Hepatocyte (in vitro differentiated cells): Measurements from ENCODE around the gene GJD2. TPM values are rescaled to one million over a fixed set of nuclear protein-coding genes. Genes with fewer than 3 reads are reported as not detected.

ENCODE experiments used
- DNase-seq: peaks from one replicate; pipeline ENCODE4 v3.0.0-alpha.2; 2016; ENCODE audit warnings: low spot score
- H2AFZ ChIP-seq: fragments of 200-600 bp; sonication (generic); 2 replicates; pipeline ENCODE4 v1.6.0; 2016; ENCODE audit warnings: antibody characterized with exemption, mild to moderate bottlenecking
- H3K27ac ChIP-seq: fragments of 200-600 bp; sonication (generic); 2 replicates; pipeline ENCODE4 v1.5.1; 2016; ENCODE audit warnings: mild to moderate bottlenecking
- H3K27me3 ChIP-seq: fragments of 200-600 bp; sonication (generic); 2 replicates; pipeline ENCODE4 v1.6.1; 2016
- H3K36me3 ChIP-seq: fragments of 200-600 bp; sonication (generic); replicated peaks from 2 replicates; pipeline ENCODE4 v1.5.1; 2016; ENCODE audit warnings: low read depth; ENCODE audit not compliant: insufficient read depth
- H3K4me1 ChIP-seq: fragments of 200-600 bp; sonication (generic); 2 replicates; pipeline ENCODE4 v1.5.1; 2016; ENCODE audit warnings: mild to moderate bottlenecking, moderate library complexity; ENCODE audit not compliant: insufficient read depth
- H3K4me2 ChIP-seq: fragments of 200-600 bp; sonication (generic); 2 replicates; pipeline ENCODE4 v1.6.0; 2016
- H3K4me3 ChIP-seq: fragments of 200-600 bp; sonication (generic); 2 replicates; pipeline ENCODE4 v1.5.1; 2016; ENCODE audit warnings: mild to moderate bottlenecking
- H3K79me2 ChIP-seq: fragments of 200-600 bp; sonication (generic); 2 replicates; pipeline ENCODE4 v1.6.0; 2017; ENCODE audit warnings: mild to moderate bottlenecking
- H3K9me2 ChIP-seq: fragments of 200-600 bp; sonication (generic); replicated peaks from 2 replicates; pipeline ENCODE4 v1.6.0; 2017; ENCODE audit warnings: mild to moderate bottlenecking; ENCODE audit not compliant: insufficient read depth
- H3K9me3 ChIP-seq: fragments of 200-600 bp; sonication (generic); 2 replicates; pipeline ENCODE4 v1.5.1; 2016; ENCODE audit warnings: low read depth, mild to moderate bottlenecking
- H4K20me1 ChIP-seq: fragments of 200-600 bp; sonication (generic); 2 replicates; pipeline ENCODE4 v1.6.0; 2016; ENCODE audit warnings: mild to moderate bottlenecking; ENCODE audit not compliant: insufficient read depth, poor library complexity, severe bottlenecking
- CTCF ChIP-seq: fragments of 200-600 bp; sonication (generic); IDR thresholded peaks from 2 replicates; pipeline ENCODE4 v1.5.1; 2016; ENCODE audit warnings: antibody characterized with exemption, mild to moderate bottlenecking; ENCODE audit not compliant: poor library complexity
- EZH2 ChIP-seq: fragments of 200-600 bp; sonication (generic); IDR thresholded peaks from 2 replicates; pipeline ENCODE4 v1.6.1; 2016; ENCODE audit warnings: antibody characterized with exemption, mild to moderate bottlenecking, borderline replicate concordance
- EZH2phosphoT487 ChIP-seq: fragments of 200-600 bp; sonication (generic); IDR thresholded peaks from one replicate; pipeline ENCODE4 v1.6.1; 2018; ENCODE audit warnings: antibody characterized with exemption, mild to moderate bottlenecking, low read depth, moderate library complexity; ENCODE audit not compliant: unreplicated experiment, severe bottlenecking
- WGBS: methylation state at CpG from one replicate; pipeline ENCODE4 v1.1.6; 2016; ENCODE audit warnings: low lambda C conversion rate; ENCODE audit errors: missing lambda C conversion rate; 5-methylcytosine and 5-hydroxymethylcytosine counted together
- polyA plus RNA-seq: library from polyadenylated mRNA; unstranded; fragments of >200 nt; fragmentation: Nextera tagmentation; extraction: Ambion mirVana; gene quantifications from 2 replicates; pipeline ENCODE4 v1.2.1, GENCODE V29; 2016
- total RNA-seq: library from RNA; depleted of rRNA; stranded (reverse); fragments of >200 nt; gene quantifications from 2 replicates; pipeline ENCODE4 v1.2.3, GENCODE V29; 2014

GJD2 gene
- total and polyA plus RNA-seq, 2 experiments from 2014 or later, result 0.07 TPM; not detected in 1

GRCh38 chr15:34755419-34755773, 598 bp upstream of the GJD2 start:
- peak overlapping the region; percentile 95 for H3K4me2 ChIP-seq
- H3K27me3 ChIP-seq, result peaks cover 66% of the 10 kb centered on the region
- no peaks in the 10 kb centered on the region for H4K20me1 ChIP-seq
- no peaks in the 10 kb centered on the region for H3K9me2 ChIP-seq
- TF ChIP-seq EZH2phosphoT487 (no peak), CTCF (no peak)
- no peak overlapping the region for H3K27ac ChIP-seq
- DNase-seq, result no peak
- H3K9me3 ChIP-seq, result no peaks in the 10 kb centered on the region
- peaks cover 5% of the 10 kb centered on the region for H3K4me1 ChIP-seq
- no peak overlapping the region for H2AFZ ChIP-seq
- no peaks in the 10 kb centered on the region for H3K36me3 ChIP-seq
- H3K79me2 ChIP-seq, result no peaks in the 10 kb centered on the region
- H3K4me3 ChIP-seq, result no peak overlapping the region
- WGBS, result 5% methylated on average over 11 of the region's 11 CpGs

- Histone ChIP-seq H4K20me1 (no peaks in the 10 kb centered on the region), H3K4me2 (peak overlapping the region; percentile 95), H3K4me1 (peaks cover 5% of the 10 kb centered on the region), H3K27ac (no peak overlapping the region), H3K9me2 (no peaks in the 10 kb centered on the region), H3K27me3 (peaks cover 59% of the 10 kb centered on the region), H3K79me2 (no peaks in the 10 kb centered on the region), H2AFZ (no peak overlapping the region), H3K36me3 (no peaks in the 10 kb centered on the region), H3K9me3 (no peaks in the 10 kb centered on the region), H3K4me3 (peak overlapping the region; percentile 23)
- TF ChIP-seq CTCF (no peak), EZH2phosphoT487 (no peak), EZH2 (no peak)
- no peak for DNase-seq
- WGBS, result 8% methylated on average over 16 of the region's 27 CpGs
Observed at GRCh38 chr15:34754171-34754601, 612 bp downstream of the GJD2 start.

GRCh38 chr15:34753236-34753894, 1.4 kb downstream of the GJD2 start:
- 37% methylated on average over 11 of the region's 11 CpGs for WGBS
- Histone ChIP-seq H3K4me1 (peaks cover 5% of the 10 kb centered on the region), H2AFZ (no peak overlapping the region), H3K9me2 (no peaks in the 10 kb centered on the region), H3K9me3 (no peaks in the 10 kb centered on the region), H4K20me1 (no peaks in the 10 kb centered on the region), H3K79me2 (no peaks in the 10 kb centered on the region), H3K27ac (no peak overlapping the region), H3K27me3 (peaks cover 55% of the 10 kb centered on the region), H3K4me3 (no peak overlapping the region), H3K4me2 (peak overlapping the region; percentile 47), H3K36me3 (no peaks in the 10 kb centered on the region)
- peak; percentile 78 for DNase-seq
- TF ChIP-seq EZH2, result no peak
- peak; percentile 33 for TF ChIP-seq EZH2phosphoT487

GRCh38 chr15:34749691-34750090, 5.1 kb downstream of the GJD2 start:
- TF ChIP-seq EZH2 (no peak), EZH2phosphoT487 (no peak), CTCF (no peak)
- Histone ChIP-seq H3K36me3 (no peaks in the 10 kb centered on the region), H3K9me2 (no peaks in the 10 kb centered on the region), H3K27ac (no peak overlapping the region), H4K20me1 (no peaks in the 10 kb centered on the region), H3K27me3 (peaks cover 18% of the 10 kb centered on the region), H3K9me3 (no peaks in the 10 kb centered on the region), H3K4me1 (peaks cover 5% of the 10 kb centered on the region), H2AFZ (no peak overlapping the region), H3K4me3 (no peak overlapping the region), H3K4me2 (no peak overlapping the region), H3K79me2 (no peaks in the 10 kb centered on the region)
- no peak for DNase-seq
- 72% methylated on average over 4 of the region's 4 CpGs for WGBS
